Duodenal mucosa (tissue), 2 donors: ENCODE data around the gene NXPH4.

Experiments used
- H3K27ac ChIP-seq: one replicate; pipeline ENCODE4 v1.7.0; 2013; ENCODE audit warnings: low read depth, low read length
- H3K27me3 ChIP-seq, 2 donors: one replicate each; pipeline ENCODE4 v1.7.0; 2013; ENCODE audit warnings: low read length in 2 of 2, control low read depth in 1 of 2; ENCODE audit not compliant: insufficient read depth in 2 of 2, control insufficient read depth in 1 of 2
- H3K36me3 ChIP-seq, 2 donors: one replicate each; pipeline ENCODE4 v1.7.0; 2013; ENCODE audit warnings: low read length in 2 of 2, control low read depth in 1 of 2; ENCODE audit not compliant: insufficient read depth in 2 of 2, control insufficient read depth in 1 of 2
- H3K4me1 ChIP-seq, 2 donors: one replicate each; pipeline ENCODE4 v1.7.0; 2013; ENCODE audit warnings: low read length in 2 of 2, control low read depth in 1 of 2; ENCODE audit not compliant: insufficient read depth in 2 of 2, control insufficient read depth in 1 of 2
- H3K4me3 ChIP-seq, 2 donors: one replicate each; pipeline ENCODE4 v1.7.0; 2013; ENCODE audit warnings: low read length in 2 of 2, low read depth in 1 of 2
- H3K9ac ChIP-seq, 2 donors: one replicate each; pipeline ENCODE4 v1.7.0; 2013; ENCODE audit warnings: low read length in 2 of 2, low read depth in 1 of 2
- H3K9me3 ChIP-seq, 2 donors: one replicate each; pipeline ENCODE4 v1.7.0; 2013; ENCODE audit warnings: low read length in 2 of 2, control low read depth in 1 of 2; ENCODE audit not compliant: control insufficient read depth in 1 of 2

NXPH4 gene

DNA sequence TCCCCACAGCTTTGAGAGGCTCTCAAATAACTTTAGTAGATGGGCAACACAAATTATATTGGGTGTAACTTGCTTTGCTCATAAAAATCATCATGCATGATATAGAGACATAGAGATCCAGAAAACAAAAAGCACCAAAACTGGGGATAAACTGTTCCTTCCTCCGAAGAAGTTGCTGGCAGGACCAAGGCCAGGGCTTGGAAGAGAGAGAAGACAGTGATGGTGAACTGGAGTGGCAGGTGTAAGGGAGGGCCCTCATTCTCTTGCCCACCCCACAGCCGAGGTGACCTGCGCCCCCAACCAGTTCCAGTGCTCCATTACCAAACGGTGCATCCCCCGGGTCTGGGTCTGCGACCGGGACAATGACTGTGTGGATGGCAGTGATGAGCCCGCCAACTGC lies 15.4 kb upstream of the NXPH4 start:
- Histone ChIP-seq H3K36me3 (peaks cover 54 to 96% of the 10 kb centered on the region in 2 donors), H3K27ac (no peak overlapping the region), H3K4me3 (no peak overlapping the region), H3K27me3 (no peaks in the 10 kb centered on the region), H3K9me3 (no peaks in the 10 kb centered on the region), H3K4me1 (no peaks in the 10 kb centered on the region), H3K9ac (no peak overlapping the region)

DNA sequence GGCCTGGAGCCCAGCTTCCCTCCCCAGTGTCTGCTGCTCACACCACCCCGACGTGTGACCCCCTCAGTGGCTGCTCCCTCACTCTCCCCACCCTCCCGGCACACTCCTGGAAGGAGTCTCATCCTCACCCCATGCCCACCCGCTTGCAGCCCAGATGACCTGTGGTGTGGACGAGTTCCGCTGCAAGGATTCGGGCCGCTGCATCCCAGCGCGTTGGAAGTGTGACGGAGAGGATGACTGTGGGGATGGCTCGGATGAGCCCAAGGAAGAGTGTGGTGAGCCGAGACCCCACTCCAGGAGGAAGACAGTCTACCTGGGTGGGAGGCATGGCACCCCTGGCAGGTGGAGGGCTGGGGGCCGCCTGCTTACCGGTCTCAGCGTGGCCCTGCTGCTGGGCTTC lies 15.0 kb upstream of the NXPH4 start:
- Histone ChIP-seq H3K36me3 (peaks cover 49 to 96% of the 10 kb centered on the region in 2 donors), H3K27me3 (no peaks in the 10 kb centered on the region)

DNA sequence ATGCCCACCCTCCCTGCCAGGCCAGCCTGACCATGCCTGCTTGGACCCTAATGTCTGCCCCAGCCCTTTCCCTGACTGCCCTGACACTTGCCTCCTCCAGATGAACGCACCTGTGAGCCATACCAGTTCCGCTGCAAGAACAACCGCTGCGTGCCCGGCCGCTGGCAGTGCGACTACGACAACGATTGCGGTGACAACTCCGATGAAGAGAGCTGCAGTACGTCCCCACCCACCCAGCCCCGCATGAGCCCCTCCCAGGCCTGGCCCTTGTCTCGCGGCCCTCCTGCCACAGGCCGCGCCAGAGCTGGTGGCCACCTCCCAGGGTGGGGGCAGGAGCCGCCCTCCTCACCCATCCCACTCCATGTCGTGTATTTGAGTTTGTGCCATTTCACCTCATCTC lies 14.3 kb upstream of the NXPH4 start:
- Histone ChIP-seq H3K4me1 (no peaks in the 10 kb centered on the region), H3K4me3 (no peak overlapping the region), H3K9ac (no peak overlapping the region), H3K27ac (no peak overlapping the region), H3K27me3 (no peaks in the 10 kb centered on the region), H3K9me3 (no peaks in the 10 kb centered on the region), H3K36me3 (peaks cover 49 to 90% of the 10 kb centered on the region in 2 donors)

More for the DNA sequence above, 15.0 kb upstream of the NXPH4 start:
- Histone ChIP-seq H3K9me3 (no peaks in the 10 kb centered on the region), H3K9ac (no peak overlapping the region), H3K4me1 (no peaks in the 10 kb centered on the region), H3K4me3 (no peak overlapping the region), H3K27ac (no peak overlapping the region)

DNA sequence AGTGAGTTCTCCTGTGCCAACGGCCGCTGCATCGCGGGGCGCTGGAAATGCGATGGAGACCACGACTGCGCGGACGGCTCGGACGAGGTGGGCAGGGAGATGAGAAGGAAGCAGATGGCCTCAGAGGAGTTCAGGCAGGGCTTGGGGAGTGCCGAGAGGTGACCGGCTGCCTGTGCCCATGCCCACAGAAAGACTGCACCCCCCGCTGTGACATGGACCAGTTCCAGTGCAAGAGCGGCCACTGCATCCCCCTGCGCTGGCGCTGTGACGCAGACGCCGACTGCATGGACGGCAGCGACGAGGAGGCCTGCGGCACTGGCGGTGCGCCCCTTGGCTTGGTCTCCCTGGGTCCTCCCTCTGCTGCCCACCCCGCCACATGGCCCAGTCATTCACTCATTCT lies 13.4 kb upstream of the NXPH4 start:
- H3K36me3 ChIP-seq: peaks cover 52 to 88% of the 10 kb centered on the region in 2 donors

DNA sequence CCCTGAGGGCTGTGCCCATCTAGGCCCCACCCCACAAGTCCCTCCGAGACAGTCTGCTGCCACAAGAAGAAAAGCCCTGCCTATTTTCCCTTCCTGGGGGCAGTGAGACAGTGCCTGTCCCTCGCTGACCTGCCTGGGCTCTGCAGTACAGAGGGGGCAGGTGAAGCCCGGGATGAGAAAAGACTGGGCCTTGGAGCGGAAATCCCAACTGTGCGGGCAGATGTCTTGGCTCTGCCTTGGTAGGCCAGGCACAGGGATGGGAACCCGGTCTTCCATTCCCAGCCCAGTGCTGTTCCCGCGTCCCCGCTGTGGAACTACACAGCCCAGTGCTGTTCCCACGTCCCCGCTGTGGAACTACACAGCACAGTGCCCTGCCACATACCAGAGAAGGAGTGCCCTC lies 12.8 kb upstream of the NXPH4 start:
- Histone ChIP-seq H3K9ac (no peak overlapping the region), H3K27ac (no peak overlapping the region), H3K36me3 (peaks cover 49 to 88% of the 10 kb centered on the region in 2 donors), H3K9me3 (no peaks in the 10 kb centered on the region), H3K27me3 (no peaks in the 10 kb centered on the region), H3K4me1 (no peaks in the 10 kb centered on the region), H3K4me3 (no peak overlapping the region)

More for the DNA sequence above, 13.4 kb upstream of the NXPH4 start:
- H3K9ac ChIP-seq: no peak overlapping the region
- no peaks in the 10 kb centered on the region for H3K27me3 ChIP-seq
- H3K27ac ChIP-seq: no peak overlapping the region
- H3K4me3 ChIP-seq: no peak overlapping the region
- no peaks in the 10 kb centered on the region for H3K4me1 ChIP-seq
- H3K9me3 ChIP-seq: no peaks in the 10 kb centered on the region

DNA sequence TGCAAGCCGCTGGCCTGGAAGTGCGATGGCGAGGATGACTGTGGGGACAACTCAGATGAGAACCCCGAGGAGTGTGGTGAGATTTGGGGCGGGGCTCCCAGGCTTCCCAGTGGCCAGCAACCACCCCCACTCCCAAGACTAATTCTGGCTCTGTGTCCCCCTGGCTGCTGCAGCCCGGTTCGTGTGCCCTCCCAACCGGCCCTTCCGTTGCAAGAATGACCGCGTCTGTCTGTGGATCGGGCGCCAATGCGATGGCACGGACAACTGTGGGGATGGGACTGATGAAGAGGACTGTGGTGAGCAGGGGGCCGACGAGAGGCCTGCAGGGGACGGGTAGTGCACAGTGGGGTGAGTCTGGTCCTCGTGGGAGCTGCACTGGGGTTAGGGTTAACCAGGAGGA lies 12.1 kb upstream of the NXPH4 start:
- Histone ChIP-seq H3K4me1 (no peaks in the 10 kb centered on the region), H3K4me3 (no peak overlapping the region), H3K36me3 (peaks cover 48 to 89% of the 10 kb centered on the region in 2 donors), H3K27me3 (no peaks in the 10 kb centered on the region), H3K27ac (no peak overlapping the region), H3K9me3 (no peaks in the 10 kb centered on the region), H3K9ac (no peak overlapping the region)

DNA sequence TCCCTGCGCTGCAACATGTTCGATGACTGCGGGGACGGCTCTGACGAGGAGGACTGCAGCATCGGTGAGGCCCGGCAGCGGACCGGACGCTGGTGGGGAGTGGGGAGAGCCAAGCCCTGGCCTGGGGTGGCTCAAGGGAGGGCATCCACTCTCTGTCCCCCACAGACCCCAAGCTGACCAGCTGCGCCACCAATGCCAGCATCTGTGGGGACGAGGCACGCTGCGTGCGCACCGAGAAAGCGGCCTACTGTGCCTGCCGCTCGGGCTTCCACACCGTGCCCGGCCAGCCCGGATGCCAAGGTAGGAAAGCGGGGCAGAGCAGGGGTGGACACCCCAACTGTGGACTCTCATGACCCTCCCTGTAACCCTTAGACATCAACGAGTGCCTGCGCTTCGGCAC lies 11.4 kb upstream of the NXPH4 start:
- Histone ChIP-seq H3K36me3 (peaks cover 46 to 90% of the 10 kb centered on the region in 2 donors), H3K4me3 (no peak overlapping the region), H3K27me3 (no peaks in the 10 kb centered on the region), H3K9ac (no peak overlapping the region), H3K9me3 (no peaks in the 10 kb centered on the region), H3K4me1 (no peaks in the 10 kb centered on the region), H3K27ac (no peak overlapping the region)

DNA sequence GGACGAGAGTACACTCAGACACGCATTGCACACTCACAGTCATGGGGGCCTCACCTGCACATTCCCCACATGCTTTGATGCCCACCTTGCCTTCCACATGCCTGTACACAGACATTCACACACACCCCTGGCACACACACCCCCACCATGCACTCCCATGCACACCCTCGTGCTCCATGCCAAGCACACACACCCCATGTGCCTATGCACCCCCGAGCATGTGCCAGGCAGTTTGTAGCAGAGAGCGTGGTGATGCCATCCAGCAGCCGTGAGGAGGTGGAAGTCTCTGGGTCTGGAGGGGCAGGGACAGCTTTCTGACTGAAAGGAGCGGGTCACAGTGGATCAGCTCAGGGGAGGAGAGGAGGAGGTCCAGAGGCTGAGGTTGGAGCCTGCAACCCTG lies 10.7 kb upstream of the NXPH4 start:
- Histone ChIP-seq H3K4me1 (no peaks in the 10 kb centered on the region), H3K9me3 (no peaks in the 10 kb centered on the region), H3K27ac (no peak overlapping the region), H3K27me3 (no peaks in the 10 kb centered on the region), H3K36me3 (peaks cover 45 to 91% of the 10 kb centered on the region in 2 donors), H3K4me3 (no peak overlapping the region), H3K9ac (no peak overlapping the region)

DNA sequence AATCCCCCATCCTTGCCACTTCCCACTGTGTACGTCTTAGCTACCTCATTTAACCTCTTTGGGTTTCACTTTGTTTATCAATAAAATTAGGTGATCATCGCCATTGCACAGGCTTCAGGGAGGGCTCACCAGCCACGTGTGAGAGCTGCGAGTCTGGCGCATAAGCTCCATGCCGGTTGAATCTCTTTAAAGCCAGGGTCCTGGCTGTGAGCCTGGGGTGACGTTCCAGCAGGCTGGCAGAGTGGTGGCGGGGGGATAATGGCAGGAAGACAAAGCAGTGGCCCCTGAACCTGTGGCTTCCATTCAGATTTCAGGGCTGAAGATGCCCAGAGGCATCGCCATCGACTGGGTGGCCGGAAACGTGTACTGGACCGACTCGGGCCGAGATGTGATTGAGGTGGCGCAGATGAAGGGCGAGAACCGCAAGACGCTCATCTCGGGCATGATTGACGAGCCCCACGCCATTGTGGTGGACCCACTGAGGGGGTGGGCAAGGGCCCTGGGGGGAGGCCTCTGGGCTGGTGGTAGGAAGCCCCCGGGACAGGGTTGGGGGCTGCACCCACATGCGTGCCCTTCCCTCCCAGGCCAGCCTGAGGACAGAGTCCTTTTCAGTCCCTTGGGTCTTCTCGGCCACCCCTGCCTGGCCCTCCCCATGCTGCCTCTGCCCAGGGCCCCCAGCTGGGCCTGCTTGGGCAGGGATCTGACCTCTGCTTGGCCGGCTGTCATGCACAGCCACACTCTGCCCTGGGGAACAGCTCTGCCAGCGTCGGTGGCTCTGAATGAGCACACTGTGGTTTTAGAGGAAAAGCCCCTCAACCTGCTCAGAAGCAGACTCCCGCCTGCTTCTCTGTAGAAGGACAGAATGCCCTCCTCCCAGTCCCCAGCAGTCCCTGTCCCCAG lies 8.6 kb upstream of the NXPH4 start:
- Histone ChIP-seq H3K27ac (no peak overlapping the region), H3K9ac (no peak overlapping the region), H3K27me3 (no peaks in the 10 kb centered on the region), H3K36me3 (peaks cover 36 to 85% of the 10 kb centered on the region in 2 donors), H3K9me3 (no peaks in the 10 kb centered on the region), H3K4me1 (no peaks in the 10 kb centered on the region), H3K4me3 (no peak overlapping the region)

DNA sequence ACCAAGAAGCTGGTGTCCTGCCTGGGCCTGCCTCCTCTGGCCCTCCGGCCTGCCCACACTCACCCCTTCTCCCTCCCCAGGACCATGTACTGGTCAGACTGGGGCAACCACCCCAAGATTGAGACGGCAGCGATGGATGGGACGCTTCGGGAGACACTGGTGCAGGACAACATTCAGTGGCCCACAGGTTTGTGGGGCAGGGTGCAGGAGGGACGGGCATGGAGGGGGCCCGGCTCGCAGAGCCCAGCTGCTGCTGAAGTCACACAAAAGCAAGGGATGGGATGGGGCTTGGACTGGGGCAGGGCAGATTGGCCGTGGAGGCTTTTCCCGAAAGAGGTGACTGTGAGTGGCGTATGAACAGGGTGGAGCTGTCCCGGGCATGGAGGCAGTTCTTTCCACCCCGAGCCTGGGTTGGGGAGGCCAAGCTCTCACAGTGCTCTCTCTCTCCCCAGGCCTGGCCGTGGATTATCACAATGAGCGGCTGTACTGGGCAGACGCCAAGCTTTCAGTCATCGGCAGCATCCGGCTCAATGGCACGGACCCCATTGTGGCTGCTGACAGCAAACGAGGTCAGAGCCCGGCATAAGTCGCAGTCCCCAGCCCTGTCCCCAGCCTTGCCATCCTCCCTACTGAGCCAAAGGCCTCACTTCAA lies 7.8 kb upstream of the NXPH4 start:
- no peak overlapping the region for H3K9ac ChIP-seq
- no peak overlapping the region for H3K4me3 ChIP-seq
- H3K9me3 ChIP-seq: no peaks in the 10 kb centered on the region
- H3K27me3 ChIP-seq: peaks cover 0 to 3% of the 10 kb centered on the region in 2 donors
- H3K36me3 ChIP-seq: peaks cover 36 to 77% of the 10 kb centered on the region in 2 donors
- no peaks in the 10 kb centered on the region for H3K4me1 ChIP-seq
- no peak overlapping the region for H3K27ac ChIP-seq
